Ishikawa (cell line): Measurements from ENCODE around the gene KMT2E.
A peak's percentile ranks its signal among the peaks of the same experiment; 100 is the strongest.

ENCODE experiments used
- CEBPB ChIP-seq: IDR thresholded peaks from 2 replicates; pipeline ENCODE4 v1.6.1; 2012
- CREB1 ChIP-seq: IDR thresholded peaks from 2 replicates; pipeline ENCODE4 v1.6.1; 2012; ENCODE audit warnings: low read depth
- EGR1 ChIP-seq: IDR thresholded peaks from 2 replicates; pipeline ENCODE4 v1.6.1; 2012
- EP300 ChIP-seq: IDR thresholded peaks from 2 replicates; pipeline ENCODE4 v1.6.1; 2012; ENCODE audit warnings: borderline replicate concordance
- FOXM1 ChIP-seq: IDR thresholded peaks from 2 replicates; pipeline ENCODE4 v1.6.1; 2012; ENCODE audit warnings: low read depth, borderline replicate concordance
- MAX ChIP-seq: IDR thresholded peaks from 2 replicates; pipeline ENCODE4 v1.6.1; 2012
- NFIC ChIP-seq: IDR thresholded peaks from 2 replicates; pipeline ENCODE4 v1.6.1; 2012
- RAD21 ChIP-seq: IDR thresholded peaks from 2 replicates; pipeline ENCODE4 v1.6.1; 2012; ENCODE audit warnings: low read depth
- TAF1 ChIP-seq: IDR thresholded peaks from 2 replicates; pipeline ENCODE4 v1.6.1; 2012; ENCODE audit warnings: low read depth, mild to moderate bottlenecking
- TCF12 ChIP-seq: IDR thresholded peaks from 2 replicates; pipeline ENCODE4 v1.6.1; 2012; ENCODE audit warnings: low read depth
- TEAD4 ChIP-seq: IDR thresholded peaks from 2 replicates; pipeline ENCODE4 v1.6.1; 2012
- USF1 ChIP-seq: IDR thresholded peaks from 2 replicates; pipeline ENCODE4 v1.6.1; 2012
- YY1 ChIP-seq: IDR thresholded peaks from 2 replicates; pipeline ENCODE4 v1.6.1; 2012; ENCODE audit warnings: low read depth
- ZBTB7A ChIP-seq: IDR thresholded peaks from 2 replicates; pipeline ENCODE4 v1.6.1; 2012; ENCODE audit warnings: low read depth
- TF ChIP-seq, protein P1 (sequence below): IDR thresholded peaks from 2 replicates; pipeline ENCODE4 v1.6.1; 2012; ENCODE audit warnings: low read depth, mild to moderate bottlenecking

The KMT2E gene

GRCh38 chr7:105141068-105141467, 127.1 kb downstream of the KMT2E start:
- TF ChIP-seq CEBPB (no peak), RAD21 (peak; percentile 41; the same call in 1 of the 2 replicates), MAX (no peak), TAF1 (no peak), NFIC (no peak)

GRCh38 chr7:105149827-105150226, 135.8 kb downstream of the KMT2E start:
- TF ChIP-seq USF1 (no peak), TEAD4 (no peak), YY1 (no peak), ZBTB7A (no peak), MAX (no peak), CREB1 (no peak)
- TF ChIP-seq, protein P1, sequence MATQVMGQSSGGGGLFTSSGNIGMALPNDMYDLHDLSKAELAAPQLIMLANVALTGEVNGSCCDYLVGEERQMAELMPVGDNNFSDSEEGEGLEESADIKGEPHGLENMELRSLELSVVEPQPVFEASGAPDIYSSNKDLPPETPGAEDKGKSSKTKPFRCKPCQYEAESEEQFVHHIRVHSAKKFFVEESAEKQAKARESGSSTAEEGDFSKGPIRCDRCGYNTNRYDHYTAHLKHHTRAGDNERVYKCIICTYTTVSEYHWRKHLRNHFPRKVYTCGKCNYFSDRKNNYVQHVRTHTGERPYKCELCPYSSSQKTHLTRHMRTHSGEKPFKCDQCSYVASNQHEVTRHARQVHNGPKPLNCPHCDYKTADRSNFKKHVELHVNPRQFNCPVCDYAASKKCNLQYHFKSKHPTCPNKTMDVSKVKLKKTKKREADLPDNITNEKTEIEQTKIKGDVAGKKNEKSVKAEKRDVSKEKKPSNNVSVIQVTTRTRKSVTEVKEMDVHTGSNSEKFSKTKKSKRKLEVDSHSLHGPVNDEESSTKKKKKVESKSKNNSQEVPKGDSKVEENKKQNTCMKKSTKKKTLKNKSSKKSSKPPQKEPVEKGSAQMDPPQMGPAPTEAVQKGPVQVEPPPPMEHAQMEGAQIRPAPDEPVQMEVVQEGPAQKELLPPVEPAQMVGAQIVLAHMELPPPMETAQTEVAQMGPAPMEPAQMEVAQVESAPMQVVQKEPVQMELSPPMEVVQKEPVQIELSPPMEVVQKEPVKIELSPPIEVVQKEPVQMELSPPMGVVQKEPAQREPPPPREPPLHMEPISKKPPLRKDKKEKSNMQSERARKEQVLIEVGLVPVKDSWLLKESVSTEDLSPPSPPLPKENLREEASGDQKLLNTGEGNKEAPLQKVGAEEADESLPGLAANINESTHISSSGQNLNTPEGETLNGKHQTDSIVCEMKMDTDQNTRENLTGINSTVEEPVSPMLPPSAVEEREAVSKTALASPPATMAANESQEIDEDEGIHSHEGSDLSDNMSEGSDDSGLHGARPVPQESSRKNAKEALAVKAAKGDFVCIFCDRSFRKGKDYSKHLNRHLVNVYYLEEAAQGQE: no peak

DNA sequence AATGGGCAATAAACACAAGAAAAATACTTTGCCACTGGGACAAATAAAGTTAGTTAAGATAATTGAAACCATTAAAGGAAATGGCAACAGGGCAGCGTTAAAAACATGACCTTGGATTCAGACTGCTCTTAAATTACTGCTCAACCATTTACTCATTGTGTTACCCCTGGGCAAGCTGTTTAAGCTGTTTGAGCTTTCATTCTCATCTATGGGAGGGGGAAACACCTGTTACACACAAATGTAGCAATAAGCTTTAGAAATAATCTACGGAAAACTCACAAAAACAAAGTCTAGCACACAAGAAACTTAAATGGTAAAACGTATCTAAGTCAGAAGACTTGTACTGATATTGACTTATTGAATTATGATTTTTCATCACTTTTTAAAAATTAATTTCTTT, 137.1 kb downstream of the KMT2E start:
- TF ChIP-seq CEBPB (no peak), EGR1 (no peak), MAX (no peak), YY1 (no peak), ZBTB7A (no peak), RAD21 (no peak)
- TF ChIP-seq, protein P1: no peak

- TF ChIP-seq FOXM1: no peak
- TF ChIP-seq TCF12: no peak
- TF ChIP-seq MAX: no peak
- TF ChIP-seq RAD21: no peak
Observed at GRCh38 chr7:105153531-105153930, 139.5 kb downstream of the KMT2E start.

- TF ChIP-seq EP300 (no peak), MAX (no peak), YY1 (no peak), CEBPB (no peak), ZBTB7A (no peak), TEAD4 (no peak), EGR1 (no peak), CREB1 (no peak)
Observed at GRCh38 chr7:105154084-105154483, 140.1 kb downstream of the KMT2E start.

- TF ChIP-seq YY1 (no peak), TAF1 (no peak), RAD21 (no peak), NFIC (no peak), CREB1 (no peak), EGR1 (no peak), TCF12 (no peak), FOXM1 (no peak), CEBPB (no peak), USF1 (no peak), TEAD4 (no peak), ZBTB7A (no peak)
- TF ChIP-seq, protein P1: no peak
Observed at GRCh38 chr7:105156731-105157130, 142.7 kb downstream of the KMT2E start.
